Testis (tissue), 5 donors: ENCODE data around the gene SIX4. TPM values are rescaled to one million over a fixed set of nuclear protein-coding genes. Genes with fewer than 3 reads are reported as not detected.
A peak's percentile ranks its signal among the peaks of the same experiment; 100 is the strongest.

Experiments used
- DNase-seq: peaks from one replicate; pipeline ENCODE4 v3.0.0-alpha.2; 2019
- H3K27ac ChIP-seq, 2 donors: fragments of 200-600 bp; sonication (generic); one replicate each; pipeline ENCODE4 v1.5.1; 2019
- H3K27me3 ChIP-seq: fragments of 200-600 bp; sonication (generic); one replicate; pipeline ENCODE4 v1.5.1; 2019
- H3K36me3 ChIP-seq: fragments of 200-600 bp; sonication (generic); one replicate; pipeline ENCODE4 v1.5.1; 2017; ENCODE audit warnings: low read depth; ENCODE audit errors: missing control alignments
- H3K4me1 ChIP-seq: fragments of 200-600 bp; sonication (generic); one replicate; pipeline ENCODE4 v1.5.1; 2019
- H3K4me3 ChIP-seq, 2 donors: fragments of 200-600 bp; sonication (generic); one replicate each; pipeline ENCODE4 v1.5.1; 2017 to 2019
- H3K9me3 ChIP-seq: fragments of 200-600 bp; sonication (generic); one replicate; pipeline ENCODE4 v1.5.1; 2017
- CTCF ChIP-seq, 3 experiments: fragments of 450-650 bp in 2 of 3; fragments of 200-600 bp in 1 of 3; sonication (generic) in 1 of 3; IDR thresholded peaks; one replicate each; pipeline ENCODE4 v1.5.1; 2016 to 2019; ENCODE audit warnings: antibody characterized with exemption in 3 of 3, mild to moderate bottlenecking in 2 of 3, moderate library complexity in 1 of 3
- POLR2A ChIP-seq: fragments of 450-650 bp; IDR thresholded peaks from one replicate; pipeline ENCODE4 v1.6.1; 2017; ENCODE audit warnings: antibody characterized with exemption, mild to moderate bottlenecking, moderate library complexity
- WGBS, 2 donors: methylation state at CpG; one replicate each; pipeline ENCODE4 v1.1.5; 2018; 5-methylcytosine and 5-hydroxymethylcytosine counted together
- intact Hi-C: fragments of 100-400 bp; cut with DNase I; formaldehyde crosslinking; loops from one replicate; pipeline ENCODE4 v1.15.1; 2023; ENCODE audit warnings: low total_unique reads
- long read RNA-seq, 2 donors: transcript quantifications; one replicate each; lab custom pipeline, GENCODE V29; 2026
- polyA plus RNA-seq: library from polyadenylated mRNA; stranded (reverse); fragments of 350-450 nt; fragmentation: Illumina TruSeq; extraction: RNeasy Lipid Tissue Mini Kit (QIAGEN cat#74804); gene quantifications from one replicate; pipeline ENCODE4 v1.2.3, GENCODE V29; 2014; ENCODE audit warnings: low read depth, low replicate concordance; ENCODE audit not compliant: insufficient read depth
- total RNA-seq, 2 donors: library from RNA; depleted of rRNA; stranded (reverse); fragments of >200 nt; gene quantifications; one replicate each; pipeline ENCODE4 v1.2.3, GENCODE V29; 2016

The SIX4 gene
- total RNA-seq, result 1 to 10 TPM; 2.0 to 3.4 TPM
- 1.6 TPM for polyA plus RNA-seq
- long read RNA-seq, donor 1, full-length matches to known transcripts, result 1 of 47 reads
- long read RNA-seq, donor 1, partial matches to known transcripts, result 26 of 47 reads
- long read RNA-seq, donor 1, other reads (novel, unspliced or antisense), result 20 of 47 reads
- long read RNA-seq, donor 2, partial matches to known transcripts, result 34 of 39 reads
- long read RNA-seq, donor 2, other reads (novel, unspliced or antisense), result 5 of 39 reads

DNA sequence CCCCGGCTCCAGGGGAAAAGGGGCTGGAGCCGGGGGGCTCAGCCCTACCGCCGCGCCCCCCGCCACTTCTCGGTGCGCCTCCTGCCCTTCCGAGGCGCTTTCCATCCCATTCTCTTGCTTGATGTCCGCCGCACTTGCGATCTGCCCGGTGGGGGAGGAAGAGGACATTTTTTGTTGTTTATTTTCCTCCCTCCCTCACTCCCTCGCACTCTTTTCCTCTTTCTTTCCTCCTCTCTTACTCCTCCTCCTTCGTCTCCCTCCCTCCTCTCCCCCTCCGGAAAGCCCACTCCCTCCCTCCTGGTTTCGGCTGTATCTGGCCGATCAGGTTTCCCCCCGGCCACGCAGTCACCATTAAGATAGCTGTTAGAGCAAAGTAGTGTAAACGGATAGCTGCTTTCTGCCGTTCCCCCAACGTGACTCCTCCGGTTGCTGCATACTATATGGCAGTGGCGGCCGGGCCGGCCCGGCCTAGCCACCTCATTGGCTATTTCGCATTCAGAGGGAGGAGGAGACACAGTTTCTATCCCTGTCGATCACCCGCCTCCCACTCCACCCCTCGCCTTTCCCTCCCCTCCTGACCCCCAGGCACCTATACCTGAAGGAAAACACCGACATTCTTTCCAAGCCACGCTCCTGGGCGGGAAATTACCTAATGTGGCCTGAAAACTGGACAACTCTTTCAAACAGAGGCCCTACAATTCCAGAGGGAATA is at the start of gene SIX4:
Gene SIX4, minus strand, starts transcription at position 445 of the 712 bp plus-strand sequence. Its CDS starts 277 bp downstream, at position 168.
- no peaks in the 10 kb centered on the region for H3K27me3 ChIP-seq
- intact Hi-C loops, result no loop called here
- 3 to 4% methylated on average over 33 to 36 of the region's 36 CpGs for WGBS, 2 donors
- H3K27ac ChIP-seq, result peak within 1 kb of the TSS; percentile 65 to 72
- TF ChIP-seq POLR2A (no peak), CTCF (IDR thresholded peaks at IDR 0.05) (no peak)
- no peaks in the 10 kb centered on the region for H3K36me3 ChIP-seq
- H3K4me3 ChIP-seq, result peak within 1 kb of the TSS; percentile 67 to 75
- no peaks in the 10 kb centered on the region for H3K4me1 ChIP-seq
- no peaks in the 10 kb centered on the region for H3K9me3 ChIP-seq
- peak; percentile 78 for DNase-seq

DNA sequence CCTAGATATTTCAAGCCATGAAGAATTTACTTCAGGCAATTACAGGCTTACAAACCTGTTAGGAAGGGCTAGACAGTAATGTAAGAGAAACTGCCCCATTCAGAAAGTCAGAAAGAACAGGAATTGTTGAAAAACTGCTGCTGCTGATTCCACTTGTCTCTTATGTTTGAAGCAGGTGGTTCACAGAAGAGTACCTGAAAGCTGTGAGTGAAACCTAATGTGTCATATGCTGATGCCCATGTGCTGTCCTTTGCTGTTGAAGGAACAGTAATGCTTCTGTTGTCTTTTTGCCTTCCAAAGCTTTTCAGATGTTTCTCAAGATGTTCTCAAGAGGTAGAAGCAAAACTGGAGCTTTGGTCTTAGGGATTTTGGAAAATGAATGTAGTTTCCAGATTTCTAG is 49.4 kb upstream of the SIX4 start:
- DNase-seq, result no peak
- Histone ChIP-seq H3K4me3 (no peak overlapping the region), H3K27me3 (no peaks in the 10 kb centered on the region), H3K4me1 (no peaks in the 10 kb centered on the region), H3K27ac (no peak overlapping the region), H3K9me3 (no peaks in the 10 kb centered on the region), H3K36me3 (no peaks in the 10 kb centered on the region)
- TF ChIP-seq POLR2A (no peak), CTCF (IDR thresholded peaks at IDR 0.05) (no peak)
- intact Hi-C loops, result no loop called here

GRCh38 chr14:60771117-60771516 is 47.0 kb upstream of the SIX4 start:
- 46 to 47% methylated on average over 2 of the region's 2 CpGs for WGBS, 2 donors
- intact Hi-C loops, result no loop called here
- Histone ChIP-seq H3K27ac (no peak overlapping the region), H3K27me3 (no peaks in the 10 kb centered on the region), H3K4me1 (no peaks in the 10 kb centered on the region), H3K4me3 (no peak overlapping the region), H3K9me3 (no peaks in the 10 kb centered on the region), H3K36me3 (no peaks in the 10 kb centered on the region)
- no peak for TF ChIP-seq POLR2A
- TF ChIP-seq CTCF (IDR thresholded peaks at IDR 0.05), result no peak
- DNase-seq, result no peak

DNA sequence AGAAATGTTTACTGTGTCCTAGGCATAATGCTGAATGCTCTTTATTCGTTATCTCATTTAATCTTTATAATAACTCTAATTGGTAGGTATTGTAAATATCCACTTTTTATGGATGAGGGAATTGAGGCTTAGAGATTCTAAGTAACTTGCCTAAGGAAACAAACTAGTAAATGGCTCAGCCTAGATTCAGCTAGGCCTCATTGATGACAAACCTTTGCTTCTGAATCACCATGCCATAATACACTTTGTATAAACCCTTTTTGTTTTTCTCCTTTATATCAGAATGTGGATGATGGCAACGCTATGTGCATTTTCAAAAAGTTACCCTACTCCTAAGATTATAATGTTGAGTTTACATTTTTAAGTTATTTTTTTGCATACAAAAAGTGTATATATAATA is 44.5 kb upstream of the SIX4 start:
- no peaks in the 10 kb centered on the region for H3K27me3 ChIP-seq
- H3K4me3 ChIP-seq, result no peak overlapping the region
- no peaks in the 10 kb centered on the region for H3K4me1 ChIP-seq
- no peak for TF ChIP-seq CTCF (IDR thresholded peaks at IDR 0.05)
- no peak for TF ChIP-seq POLR2A
- H3K9me3 ChIP-seq, result no peaks in the 10 kb centered on the region
- 94 to 97% methylated on average over 2 of the region's 2 CpGs for WGBS, 2 donors
- DNase-seq, result no peak
- no peaks in the 10 kb centered on the region for H3K36me3 ChIP-seq
- intact Hi-C loops, result no loop called here
- H3K27ac ChIP-seq, result no peak overlapping the region
